HUDEP-2 (cell line): Measurements from ENCODE around the gene AGAP2.
"Not testable (repeated sequence)": the region's sequence is repeated elsewhere in the genome, so short reads cannot be mapped to it uniquely, and the experiment has no call there.

Experiments used
- DNase-seq, 76 experiments: peaks; one replicate each; lab custom pipeline; 2025; ENCODE audit not compliant: unreplicated experiment in 76 of 76; lab: John Stamatoyannopoulos, UW

Gene AGAP2

DNA sequence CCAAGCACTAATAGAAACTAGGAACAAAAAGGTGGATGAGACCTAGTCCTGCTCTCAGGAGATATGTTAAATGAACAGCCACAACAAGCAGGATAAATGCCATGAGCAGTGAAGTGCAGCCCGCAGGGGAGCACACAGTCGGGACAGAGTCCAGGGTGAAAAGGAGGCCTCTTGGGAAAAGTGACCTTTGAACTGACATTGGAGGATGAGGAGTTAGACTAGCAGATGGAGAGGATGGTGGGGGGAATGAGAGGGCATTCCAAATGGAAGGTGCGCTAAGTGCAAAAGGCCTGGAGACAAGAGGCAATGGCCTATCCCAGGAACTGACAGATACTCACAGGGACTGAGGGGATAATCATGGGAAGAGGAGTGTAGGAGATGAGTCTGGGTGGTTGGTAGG lies 40.1 kb downstream of the AGAP2 start:
- no peak for DNase-seq

DNA sequence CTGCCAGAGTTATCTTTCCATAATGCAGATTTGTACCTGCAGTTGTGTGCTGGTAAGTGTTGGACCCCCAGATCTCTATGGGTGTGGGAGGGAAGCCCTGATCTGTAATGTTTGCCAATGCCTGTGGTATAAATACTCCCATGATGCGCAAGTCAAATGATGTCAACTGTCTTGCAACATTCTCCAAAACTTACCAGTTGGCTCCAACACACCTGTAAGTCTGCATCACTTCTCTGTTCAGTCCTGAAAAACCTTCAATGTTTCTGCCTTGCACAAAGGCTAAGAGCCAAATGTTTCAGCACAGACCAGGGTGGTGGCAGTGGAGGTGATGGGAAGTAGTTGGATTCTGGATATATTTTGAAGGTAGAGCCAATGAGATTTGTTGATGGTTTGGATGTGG lies 41.5 kb downstream of the AGAP2 start:
- DNase-seq: no peak

DNA sequence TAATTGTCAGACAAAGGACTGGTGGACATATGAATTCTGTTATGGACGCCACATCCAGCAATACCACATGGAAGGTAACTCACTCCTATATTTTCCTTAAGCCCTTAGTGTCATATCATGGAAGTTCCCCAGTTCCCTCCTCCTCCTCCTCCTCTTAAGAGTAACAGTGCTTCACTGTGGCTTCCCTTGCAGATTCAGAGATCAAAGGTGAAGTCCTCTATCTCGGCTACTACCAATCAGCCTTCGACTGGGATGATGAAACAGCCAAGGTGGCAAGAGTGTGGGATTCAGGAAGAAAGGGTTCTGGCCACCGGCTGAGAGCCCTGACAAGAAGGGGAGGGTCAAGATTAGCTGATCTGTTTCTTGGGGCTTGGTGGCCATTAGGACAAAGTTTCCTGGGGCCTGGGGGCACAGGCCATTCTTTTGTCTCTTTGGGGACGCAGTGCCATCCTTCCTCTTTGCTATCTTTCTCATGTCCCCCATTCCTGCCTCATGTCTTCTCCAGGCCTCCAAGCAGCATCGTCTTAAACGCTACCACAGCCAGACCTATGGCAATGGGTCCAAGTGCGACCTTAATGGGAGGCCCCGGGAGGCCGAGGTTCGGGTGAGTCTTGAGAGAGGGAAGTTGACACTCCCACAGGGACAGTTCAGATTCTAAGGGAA lies 42.6 kb downstream of the AGAP2 start:
- DNase-seq: no peak

DNA sequence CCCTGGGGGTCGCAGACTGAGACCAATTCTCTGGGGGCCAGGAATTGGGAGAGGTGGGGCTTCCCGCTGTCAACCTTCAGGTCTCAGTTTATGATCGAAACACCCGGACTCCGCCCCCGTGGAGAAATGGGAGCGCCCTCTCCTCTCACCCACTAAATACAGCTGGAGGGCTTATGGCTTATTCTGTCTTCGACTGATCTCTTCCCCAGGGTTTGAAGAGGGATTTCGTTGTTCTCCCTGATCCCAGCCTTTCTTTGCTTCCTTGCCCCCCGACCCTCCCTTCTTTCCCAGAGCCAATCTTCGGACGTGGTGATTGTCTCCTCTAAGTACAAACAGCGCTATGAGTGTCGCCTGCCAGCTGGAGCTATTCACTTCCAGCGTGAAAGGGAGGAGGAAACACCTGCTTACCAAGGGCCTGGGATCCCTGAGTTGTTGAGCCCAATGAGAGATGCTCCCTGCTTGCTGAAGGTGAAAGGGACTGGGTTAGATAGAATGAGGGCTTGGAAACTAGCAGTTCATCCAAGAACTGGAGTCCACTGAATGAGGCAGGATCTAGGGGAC lies 44.0 kb downstream of the AGAP2 start:
- peak in 9 of 76 experiments; percentile 5 to 30 (median 10) for DNase-seq

DNA sequence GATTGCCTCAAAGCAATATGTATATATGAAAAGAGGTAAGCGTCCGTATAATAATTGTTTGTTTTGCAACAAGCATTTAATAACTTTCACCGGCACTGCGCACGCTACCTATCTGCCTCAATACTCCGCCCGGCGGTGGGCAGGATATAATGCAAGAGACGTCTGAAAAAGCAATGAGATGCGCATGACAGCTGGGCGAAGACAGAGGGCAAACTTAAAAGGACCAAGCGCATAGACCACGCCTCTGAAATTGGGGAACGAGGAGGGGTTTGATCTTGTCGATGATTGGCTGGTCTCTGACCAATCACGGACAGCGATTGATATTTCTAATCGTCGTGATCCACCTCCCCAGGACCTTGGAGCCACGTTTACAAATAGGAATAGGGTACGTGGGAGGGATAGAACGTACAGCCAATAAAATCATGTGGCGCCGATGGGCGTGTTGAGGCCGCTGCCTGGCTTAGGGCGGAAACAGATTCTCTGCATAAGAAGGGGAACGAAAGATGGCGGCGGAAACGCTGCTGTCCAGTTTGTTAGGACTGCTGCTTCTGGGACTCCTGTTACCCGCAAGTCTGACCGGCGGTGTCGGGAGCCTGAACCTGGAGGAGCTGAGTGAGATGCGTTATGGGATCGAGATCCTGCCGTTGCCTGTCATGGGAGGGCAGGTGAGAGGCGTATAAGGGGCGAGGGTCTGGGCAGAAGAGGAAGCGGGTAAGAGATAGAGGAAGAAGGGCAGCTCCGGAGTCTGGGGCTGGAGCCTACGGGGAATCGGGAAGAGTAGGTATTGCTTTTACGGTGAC lies 44.7 kb downstream of the AGAP2 start, which contains the start of gene OS9:
OS9 (plus strand) TSS at position 474 of the 800 bp plus-strand sequence; CDS start at position 504, 30 bp downstream.
- DNase-seq: peak; percentile 7 to 99 (median 96)

DNA sequence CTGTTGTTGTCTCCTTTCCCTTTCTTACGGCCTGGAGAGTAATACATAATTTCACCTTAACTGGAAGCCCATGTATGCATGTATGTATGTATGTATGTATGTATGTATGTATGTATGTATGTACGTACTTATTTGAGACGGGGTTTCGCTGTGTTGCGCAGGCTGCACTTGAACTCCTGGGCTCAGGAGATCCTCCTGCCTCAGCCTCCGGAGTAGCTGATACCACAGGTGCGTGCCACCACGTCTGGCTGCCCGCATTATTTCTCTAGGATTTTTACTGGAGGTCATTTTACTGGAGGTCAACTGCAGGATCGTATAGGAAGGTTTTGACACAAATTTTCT lies 45.3 kb downstream of the AGAP2 start:
- peak in 1 of 76 experiments; percentile 19 for DNase-seq

DNA sequence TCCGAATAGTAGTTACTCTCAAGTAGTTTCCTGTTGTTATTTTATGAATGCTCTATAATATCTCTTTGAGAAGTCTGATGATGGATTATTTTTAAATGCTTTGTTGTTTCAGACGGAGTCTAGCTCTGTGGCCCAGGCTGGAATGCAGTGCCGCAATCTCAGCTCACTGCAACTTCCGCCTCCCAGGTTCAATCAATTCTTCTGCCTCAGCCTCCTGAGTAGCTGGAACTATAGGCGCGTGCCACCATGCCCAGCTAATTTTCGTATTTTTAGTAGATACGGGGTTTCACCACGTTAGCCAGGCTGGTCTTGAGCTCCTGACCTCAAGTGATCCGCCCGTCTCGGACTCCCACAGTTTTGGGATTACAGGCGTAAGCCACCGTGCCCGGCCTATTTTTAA lies 46.0 kb downstream of the AGAP2 start:
- no peak for DNase-seq

DNA sequence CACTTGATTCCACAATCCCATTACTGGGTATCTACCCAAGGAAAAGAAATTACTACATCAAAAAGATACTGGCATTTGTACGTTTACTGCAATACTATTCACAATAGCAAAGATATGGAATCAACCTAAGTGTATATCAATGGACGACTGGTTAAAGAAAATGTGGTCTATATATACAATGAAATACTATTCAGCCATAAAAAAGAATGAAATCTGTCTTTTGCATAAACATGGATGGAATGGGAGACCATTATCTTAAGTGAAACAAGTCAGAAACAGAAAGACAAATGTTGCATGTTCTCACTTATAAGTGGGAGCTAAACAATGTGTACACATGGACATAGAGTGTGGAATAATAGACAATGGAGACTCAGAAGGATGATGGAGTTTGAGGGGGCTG lies 49.6 kb downstream of the AGAP2 start:
- DNase-seq: no peak

DNA sequence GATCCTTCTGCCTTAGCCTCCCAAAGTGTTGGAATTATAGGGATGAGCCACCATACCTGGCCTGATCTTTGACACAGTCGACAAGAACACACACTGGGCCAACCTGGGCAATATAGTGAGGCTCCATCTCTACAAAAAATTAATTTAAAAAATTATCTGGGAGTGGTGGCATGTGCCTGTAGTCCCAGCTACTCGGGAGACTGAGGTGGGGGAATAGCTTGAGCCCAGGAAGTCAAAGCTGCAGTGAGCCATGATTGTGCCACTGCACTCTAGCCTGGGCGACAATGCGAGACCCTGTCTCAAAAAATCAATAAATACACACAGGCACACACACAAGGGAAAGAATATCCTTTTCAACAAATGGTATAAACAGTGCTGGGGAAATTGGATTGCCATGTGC lies 50.7 kb downstream of the AGAP2 start:
- no peak for DNase-seq

DNA sequence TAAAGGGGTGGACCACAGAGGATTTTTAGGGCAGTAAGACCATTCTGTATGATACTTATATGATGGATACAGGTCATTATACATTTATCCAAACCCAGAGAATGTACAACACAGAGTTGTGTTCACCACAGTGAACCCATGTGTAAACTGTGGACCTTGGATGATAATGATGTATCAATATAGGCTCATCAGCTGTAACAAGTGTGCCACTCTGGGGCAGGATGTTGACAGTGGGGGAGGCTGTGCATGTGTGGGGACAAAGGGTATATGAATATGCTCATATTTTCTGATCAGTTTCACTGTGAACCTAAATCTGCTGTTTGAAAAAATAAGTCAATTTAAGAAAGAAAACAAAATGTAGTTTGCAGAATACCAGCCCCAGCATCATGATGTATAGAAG lies 58.8 kb downstream of the AGAP2 start:
- no peak for DNase-seq

DNA sequence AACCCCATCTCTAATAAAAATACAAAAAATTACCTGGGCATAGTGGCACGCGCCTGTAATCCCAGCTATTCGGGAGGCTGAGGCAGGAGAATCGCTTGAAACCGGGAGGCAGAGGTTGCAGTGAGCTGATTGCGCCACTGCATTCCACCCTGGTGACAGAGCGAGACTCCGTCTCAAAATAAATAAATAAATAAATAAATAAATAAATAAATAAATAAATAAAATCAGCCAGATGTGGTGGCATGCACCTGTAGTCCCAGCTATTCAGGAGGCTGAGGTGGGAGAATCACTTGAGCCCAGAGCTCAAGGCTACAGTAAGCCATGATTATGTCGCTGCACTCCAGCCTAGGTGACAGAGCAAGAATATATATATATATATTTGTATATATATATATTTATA lies 60.6 kb downstream of the AGAP2 start:
- DNase-seq: not testable (repeated sequence)

DNA sequence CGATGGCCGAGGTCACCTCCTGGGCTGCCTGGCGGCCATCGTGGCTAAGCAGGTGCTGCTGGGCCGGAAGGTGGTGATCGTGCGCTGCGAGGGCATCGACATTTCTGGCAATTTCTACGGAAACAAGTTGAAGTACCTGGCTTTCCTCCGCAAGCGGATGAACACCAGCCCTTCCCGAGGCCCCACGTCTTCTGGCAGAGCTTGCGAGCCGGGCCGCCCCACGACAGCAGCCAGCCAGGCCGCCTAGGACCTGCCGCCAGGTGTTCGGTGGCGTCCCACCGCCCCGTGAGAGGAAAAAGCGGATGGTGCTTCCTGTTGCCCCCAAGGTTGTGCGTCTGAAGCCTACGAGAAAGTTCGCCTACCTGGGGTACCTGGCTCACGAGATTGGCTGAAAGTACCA lies 63.9 kb downstream of the AGAP2 start:
- no peak for DNase-seq
